HepG2 (cell line): Measurements from ENCODE around the gene ETFA. TPM values are rescaled to one million over a fixed set of nuclear protein-coding genes. Genes with fewer than 3 reads are reported as not detected.
A peak's percentile ranks its signal among the peaks of the same experiment; 100 is the strongest.

Experiments
- CBX2 ChIP-seq, 2 experiments: fragments of 200-600 bp in 1 of 2; sonication (generic); formaldehyde crosslinking in 1 of 2; IDR thresholded peaks; 2 replicates each; pipeline versions ENCODE4 v1.7.0 to v1.8.1; 2018 to 2022; ENCODE audit warnings: low read depth in 2 of 2, low read length in 1 of 2, mild to moderate bottlenecking in 1 of 2, missing genetic modification reagents in 1 of 2
- CEBPG ChIP-seq: IDR thresholded peaks from 2 replicates; pipeline ENCODE4 v1.6.1; 2016
- ELK4 ChIP-seq: sonication (generic); formaldehyde crosslinking; IDR thresholded peaks from 2 replicates; pipeline ENCODE4 v1.9.0; 2021; ENCODE audit warnings: missing genetic modification reagents, borderline replicate concordance
- IKZF4 ChIP-seq: sonication (generic); formaldehyde crosslinking; IDR thresholded peaks from 2 replicates; pipeline ENCODE4 v1.5.1; 2020; ENCODE audit warnings: borderline replicate concordance, mild to moderate bottlenecking, low read depth, missing genetic modification reagents; ENCODE audit errors: not compliant biosample characterization
- ISX ChIP-seq: sonication (generic); formaldehyde crosslinking; conservative IDR thresholded peaks from 2 replicates; pipeline ENCODE4 v1.5.0; 2020; ENCODE audit warnings: missing genetic modification reagents
- PAF1 ChIP-seq: IDR thresholded peaks from 2 replicates; pipeline ENCODE4 v1.6.1; 2016; ENCODE audit warnings: missing genetic modification reagents, missing compliant biosample characterization
- PHF5A ChIP-seq: IDR thresholded peaks from one replicate; pipeline ENCODE4 v1.6.1; 2018; ENCODE audit warnings: low read depth, missing genetic modification reagents; ENCODE audit not compliant: unreplicated experiment
- RARG ChIP-seq: sonication (generic); formaldehyde crosslinking; IDR thresholded peaks from 2 replicates; pipeline ENCODE4 v1.4.0; 2020; ENCODE audit warnings: low read depth, mild to moderate bottlenecking, missing genetic modification reagents
- RBM39 ChIP-seq: fragments of 200-400 bp; formaldehyde crosslinking; IDR thresholded peaks from one replicate; pipeline ENCODE4 v1.6.1; 2018; ENCODE audit warnings: antibody characterized with exemption, mild to moderate bottlenecking, low read depth, low read length; ENCODE audit not compliant: poor library complexity, severe bottlenecking
- TFDP1 ChIP-seq: IDR thresholded peaks from 2 replicates; pipeline ENCODE4 v1.6.1; 2016; ENCODE audit warnings: missing compliant biosample characterization, missing genetic modification reagents, borderline replicate concordance
- TRAFD1 ChIP-seq: sonication (generic); formaldehyde crosslinking; IDR thresholded peaks from 2 replicates; pipeline ENCODE4 v1.5.1; 2020; ENCODE audit warnings: missing genetic modification reagents, mild to moderate bottlenecking, borderline replicate concordance
- TRIM22 ChIP-seq: fragments of 450-650 bp; IDR thresholded peaks from 2 replicates; pipeline ENCODE4 v1.6.1; 2017
- ZNF142 ChIP-seq: sonication (generic); formaldehyde crosslinking; IDR thresholded peaks from 2 replicates; pipeline ENCODE4 v1.4.0; 2020; ENCODE audit warnings: missing genetic modification reagents
- ZNF720 ChIP-seq: sonication (generic); formaldehyde crosslinking; IDR thresholded peaks from 2 replicates; pipeline ENCODE4 v1.4.0; 2020; ENCODE audit warnings: missing genetic modification reagents
- ZNF775 ChIP-seq: sonication (generic); formaldehyde crosslinking; IDR thresholded peaks from 2 replicates; pipeline ENCODE4 v1.4.0; 2020; ENCODE audit warnings: missing genetic modification reagents, mild to moderate bottlenecking, moderate library complexity, borderline replicate concordance
- polyA plus RNA-seq, 8 experiments: library from polyadenylated mRNA; depleted of rRNA in 3 of 8; stranded (reverse) in 7 of 8; unstranded in 1 of 8; fragments of >200 nt; fragmentation: Illumina TruSeq in 4 of 8; extraction: Trizol in 4 of 8; gene quantifications; 2 replicates each; pipeline versions ENCODE4 v1.2.1 to v1.2.3, GENCODE V29; 2011 to 2016; ENCODE audit warnings: low read depth in 4 of 8, missing spikeins in 1 of 8, mixed read lengths in 1 of 8; ENCODE audit not compliant: insufficient read depth in 1 of 8
- total RNA-seq, 5 experiments: library from RNA; depleted of rRNA; stranded (reverse); fragments of >200 nt; fragmentation: Illumina TruSeq; extraction: Trizol; gene quantifications; 2 replicates each; pipeline ENCODE4 v1.2.3, GENCODE V29; 2016; ENCODE audit warnings: low read depth in 1 of 5

The ETFA gene
- total and polyA plus RNA-seq, 2 of the 13 experiments (the other 11 are each of a cell fraction or from before 2014, with no cell fraction given): 291 to 396 TPM

GRCh38 chr15:76345880-76346668 is 34.8 kb upstream of the ETFA start (continued):
- TF ChIP-seq TRIM22 (no peak), ISX (CRISPR knock-in tag) (no peak), TFDP1 (CRISPR knock-in tag) (no peak), PAF1 (CRISPR knock-in tag) (no peak; the same call in 1 of the 2 replicates), RARG (CRISPR knock-in tag) (no peak), IKZF4 (CRISPR knock-in tag) (no peak), RBM39 (peak; percentile 31), TRAFD1 (CRISPR knock-in tag) (no peak), CBX2 (IDR thresholded peaks at IDR 0.05; ENCODE audit: low read depth, low read length) (no peak), CBX2 (CRISPR knock-in tag; IDR thresholded peaks at IDR 0.05; ENCODE audit: low read depth) (no peak; the same call in 1 of the 2 replicates), ZNF775 (CRISPR knock-in tag) (no peak), CEBPG (CRISPR knock-in tag) (no peak), ZNF142 (CRISPR knock-in tag) (0 out of 2 replicates have a peak, but pooled peaks have one; percentile 36), PHF5A (CRISPR knock-in tag) (no peak), ELK4 (CRISPR knock-in tag) (no peak), ZNF720 (CRISPR knock-in tag) (no peak)
